Transverse colon (tissue), 3 donors: ENCODE results near the gene TXNDC8.

Experiments used
- POLR2A ChIP-seq: fragments of 450-650 bp; IDR thresholded peaks from one replicate; pipeline ENCODE4 v1.6.1; 2016; ENCODE audit warnings: antibody characterized with exemption, mild to moderate bottlenecking, moderate library complexity
- TF ChIP-seq, protein P1 (sequence below), 5 experiments: fragments of 200-600 bp in 3 of 5; fragments of 450-650 bp in 2 of 5; sonication (generic) in 3 of 5; IDR thresholded peaks; 1 replicate in 2 of 5; 2 replicates in 3 of 5; pipeline ENCODE4 v1.5.1; 2016 to 2017; ENCODE audit warnings: antibody characterized with exemption in 5 of 5, inconsistent platforms in 3 of 5, mild to moderate bottlenecking in 2 of 5, moderate library complexity in 1 of 5

- no peak for TF ChIP-seq POLR2A
- TF ChIP-seq, protein P1, sequence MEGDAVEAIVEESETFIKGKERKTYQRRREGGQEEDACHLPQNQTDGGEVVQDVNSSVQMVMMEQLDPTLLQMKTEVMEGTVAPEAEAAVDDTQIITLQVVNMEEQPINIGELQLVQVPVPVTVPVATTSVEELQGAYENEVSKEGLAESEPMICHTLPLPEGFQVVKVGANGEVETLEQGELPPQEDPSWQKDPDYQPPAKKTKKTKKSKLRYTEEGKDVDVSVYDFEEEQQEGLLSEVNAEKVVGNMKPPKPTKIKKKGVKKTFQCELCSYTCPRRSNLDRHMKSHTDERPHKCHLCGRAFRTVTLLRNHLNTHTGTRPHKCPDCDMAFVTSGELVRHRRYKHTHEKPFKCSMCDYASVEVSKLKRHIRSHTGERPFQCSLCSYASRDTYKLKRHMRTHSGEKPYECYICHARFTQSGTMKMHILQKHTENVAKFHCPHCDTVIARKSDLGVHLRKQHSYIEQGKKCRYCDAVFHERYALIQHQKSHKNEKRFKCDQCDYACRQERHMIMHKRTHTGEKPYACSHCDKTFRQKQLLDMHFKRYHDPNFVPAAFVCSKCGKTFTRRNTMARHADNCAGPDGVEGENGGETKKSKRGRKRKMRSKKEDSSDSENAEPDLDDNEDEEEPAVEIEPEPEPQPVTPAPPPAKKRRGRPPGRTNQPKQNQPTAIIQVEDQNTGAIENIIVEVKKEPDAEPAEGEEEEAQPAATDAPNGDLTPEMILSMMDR (IDR thresholded peaks at IDR 0.05): no peak
These were observed 26.8 kb upstream of the TXNDC8 start for GRCh38 chr9:110364451-110364850.
